ENCODE results near the gene CSF1R. TPM values are rescaled to one million over a fixed set of nuclear protein-coding genes. Genes with fewer than 3 reads are reported as not detected.

The CSF1R gene
- total and polyA plus RNA-seq, 4 donors, result 5.4 to 46.2 (median 22.1) TPM

DNA sequence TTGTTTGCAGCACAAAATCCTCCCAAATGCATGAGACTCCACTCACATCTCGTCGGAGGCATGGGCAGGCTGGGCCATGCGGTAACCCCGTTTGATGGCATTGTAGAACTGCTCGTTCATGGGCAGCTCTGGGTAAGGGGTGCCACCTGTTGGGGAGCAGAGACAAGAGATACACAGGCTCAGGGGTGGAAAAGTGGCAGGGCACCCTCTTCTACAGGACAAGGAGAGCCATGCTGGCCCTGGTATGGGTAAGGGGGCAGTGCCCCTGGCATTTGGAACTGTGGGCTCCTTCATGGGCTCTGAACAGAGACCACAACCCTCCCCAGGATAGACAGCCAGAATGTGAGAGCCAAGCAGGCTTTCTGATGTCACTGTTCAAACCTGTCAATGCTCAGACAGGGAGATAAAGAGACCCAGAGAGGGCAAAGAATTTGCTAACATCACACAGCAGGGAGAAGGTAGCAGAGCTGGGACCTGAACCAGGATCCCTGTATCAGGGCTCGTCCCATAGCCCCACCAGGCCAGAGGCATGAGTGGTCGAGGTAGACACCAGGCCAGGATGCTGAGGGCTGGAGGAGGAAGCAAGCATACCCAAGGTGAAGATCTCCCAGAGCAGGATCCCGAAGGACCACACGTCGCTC lies 33.2 kb upstream of the CSF1R start:
- no peak overlapping the region for H3K9ac ChIP-seq (ENCODE audit: low read depth in 1 of 2, low read length in 2 of 2)
- no peaks in the 10 kb centered on the region for H3K27me3 ChIP-seq (ENCODE audit: control insufficient read depth in 4 of 4, insufficient read depth in 4 of 4, low read length in 3 of 4)
- no peak overlapping the region for H3K27ac ChIP-seq (ENCODE audit: low read depth in 1 of 2, low read length in 2 of 2)
- TF ChIP-seq FOXA1 (IDR thresholded peaks at IDR 0.05), result no peak
- TF ChIP-seq EGR1 (IDR thresholded peaks at IDR 0.05; ENCODE audit: low read depth in 2 of 2), result no peak
- TF ChIP-seq RXRA (IDR thresholded peaks at IDR 0.05), result no peak
- no peak for TF ChIP-seq JUND (IDR thresholded peaks at IDR 0.05)
- WGBS, result 89% methylated on average over 10 of the region's 10 CpGs
- no peaks in the 10 kb centered on the region for H3K9me3 ChIP-seq (ENCODE audit: control insufficient read depth in 4 of 4, low read length in 3 of 4)
- DNase-seq (ENCODE audit: low spot score), result no peak
- no peak overlapping the region for H3K4me3 ChIP-seq (ENCODE audit: low read depth in 1 of 3, low read length in 3 of 3)
- H3K4me1 ChIP-seq (ENCODE audit: control insufficient read depth in 4 of 4, insufficient read depth in 4 of 4, low read length in 3 of 4), result peaks cover 0 to 2% (median 0%) of the 10 kb centered on the region in 4 donors
- peaks cover 0 to 28% (median 2%) of the 10 kb centered on the region in 4 donors for H3K36me3 ChIP-seq (ENCODE audit: control insufficient read depth in 4 of 4, insufficient read depth in 3 of 4, low read depth in 1 of 4, low read length in 3 of 4)

DNA sequence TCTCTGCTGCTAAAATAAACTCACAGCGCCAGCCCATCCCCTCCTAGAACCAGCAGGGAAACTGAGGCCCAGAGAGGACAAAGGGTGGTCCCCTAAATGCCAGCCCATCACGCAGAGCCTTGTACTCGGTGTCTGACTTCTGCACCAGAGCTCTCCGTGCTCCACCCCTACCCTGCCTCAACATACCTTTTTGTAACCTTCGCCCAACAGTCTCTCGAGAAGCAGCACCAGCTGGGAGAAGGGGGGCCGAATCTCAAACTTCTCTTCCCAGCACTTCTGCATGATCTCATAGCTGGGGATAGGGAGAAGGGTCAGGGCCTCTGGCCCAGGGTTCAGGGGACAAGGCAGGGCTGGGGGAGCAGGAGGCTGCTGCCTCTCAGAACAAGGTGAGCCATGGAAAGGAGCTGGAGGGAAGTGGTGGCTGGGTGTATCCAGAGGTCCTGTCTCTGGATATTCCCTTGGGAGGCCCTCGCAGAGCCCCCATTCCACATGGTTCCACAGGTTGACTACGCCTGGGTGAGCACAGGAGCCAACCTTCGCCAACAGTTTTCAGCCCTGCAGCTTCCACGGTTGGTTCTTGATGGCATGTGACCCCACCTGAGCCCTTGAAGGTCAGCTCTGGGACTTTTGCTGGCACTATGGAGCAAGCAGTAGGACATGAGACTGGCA lies 32.3 kb upstream of the CSF1R start:
- WGBS, result 94% methylated on average over 11 of the region's 11 CpGs
- H3K36me3 ChIP-seq (ENCODE audit: control insufficient read depth in 4 of 4, insufficient read depth in 3 of 4, low read depth in 1 of 4, low read length in 3 of 4), result peaks cover 0 to 28% (median 3%) of the 10 kb centered on the region in 4 donors
- no peaks in the 10 kb centered on the region for H3K27me3 ChIP-seq (ENCODE audit: control insufficient read depth in 4 of 4, insufficient read depth in 4 of 4, low read length in 3 of 4)
- TF ChIP-seq, protein P1, sequence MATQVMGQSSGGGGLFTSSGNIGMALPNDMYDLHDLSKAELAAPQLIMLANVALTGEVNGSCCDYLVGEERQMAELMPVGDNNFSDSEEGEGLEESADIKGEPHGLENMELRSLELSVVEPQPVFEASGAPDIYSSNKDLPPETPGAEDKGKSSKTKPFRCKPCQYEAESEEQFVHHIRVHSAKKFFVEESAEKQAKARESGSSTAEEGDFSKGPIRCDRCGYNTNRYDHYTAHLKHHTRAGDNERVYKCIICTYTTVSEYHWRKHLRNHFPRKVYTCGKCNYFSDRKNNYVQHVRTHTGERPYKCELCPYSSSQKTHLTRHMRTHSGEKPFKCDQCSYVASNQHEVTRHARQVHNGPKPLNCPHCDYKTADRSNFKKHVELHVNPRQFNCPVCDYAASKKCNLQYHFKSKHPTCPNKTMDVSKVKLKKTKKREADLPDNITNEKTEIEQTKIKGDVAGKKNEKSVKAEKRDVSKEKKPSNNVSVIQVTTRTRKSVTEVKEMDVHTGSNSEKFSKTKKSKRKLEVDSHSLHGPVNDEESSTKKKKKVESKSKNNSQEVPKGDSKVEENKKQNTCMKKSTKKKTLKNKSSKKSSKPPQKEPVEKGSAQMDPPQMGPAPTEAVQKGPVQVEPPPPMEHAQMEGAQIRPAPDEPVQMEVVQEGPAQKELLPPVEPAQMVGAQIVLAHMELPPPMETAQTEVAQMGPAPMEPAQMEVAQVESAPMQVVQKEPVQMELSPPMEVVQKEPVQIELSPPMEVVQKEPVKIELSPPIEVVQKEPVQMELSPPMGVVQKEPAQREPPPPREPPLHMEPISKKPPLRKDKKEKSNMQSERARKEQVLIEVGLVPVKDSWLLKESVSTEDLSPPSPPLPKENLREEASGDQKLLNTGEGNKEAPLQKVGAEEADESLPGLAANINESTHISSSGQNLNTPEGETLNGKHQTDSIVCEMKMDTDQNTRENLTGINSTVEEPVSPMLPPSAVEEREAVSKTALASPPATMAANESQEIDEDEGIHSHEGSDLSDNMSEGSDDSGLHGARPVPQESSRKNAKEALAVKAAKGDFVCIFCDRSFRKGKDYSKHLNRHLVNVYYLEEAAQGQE (IDR thresholded peaks at IDR 0.05), result no peak
- no peak for TF ChIP-seq GABPA (IDR thresholded peaks at IDR 0.05 in 1 of 2, conservative IDR thresholded peaks at IDR 0.05 in 1 of 2)
- no peak for TF ChIP-seq RXRA (IDR thresholded peaks at IDR 0.05)
- TF ChIP-seq, protein P2, sequence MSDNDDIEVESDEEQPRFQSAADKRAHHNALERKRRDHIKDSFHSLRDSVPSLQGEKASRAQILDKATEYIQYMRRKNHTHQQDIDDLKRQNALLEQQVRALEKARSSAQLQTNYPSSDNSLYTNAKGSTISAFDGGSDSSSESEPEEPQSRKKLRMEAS (IDR thresholded peaks at IDR 0.05), result no peak
- no peak for TF ChIP-seq TAF1 (conservative IDR thresholded peaks at IDR 0.05)
- TF ChIP-seq YY1 (IDR thresholded peaks at IDR 0.05), result no peak
- no peak for TF ChIP-seq FOXA2 (IDR thresholded peaks at IDR 0.05)
- TF ChIP-seq, protein P3, sequence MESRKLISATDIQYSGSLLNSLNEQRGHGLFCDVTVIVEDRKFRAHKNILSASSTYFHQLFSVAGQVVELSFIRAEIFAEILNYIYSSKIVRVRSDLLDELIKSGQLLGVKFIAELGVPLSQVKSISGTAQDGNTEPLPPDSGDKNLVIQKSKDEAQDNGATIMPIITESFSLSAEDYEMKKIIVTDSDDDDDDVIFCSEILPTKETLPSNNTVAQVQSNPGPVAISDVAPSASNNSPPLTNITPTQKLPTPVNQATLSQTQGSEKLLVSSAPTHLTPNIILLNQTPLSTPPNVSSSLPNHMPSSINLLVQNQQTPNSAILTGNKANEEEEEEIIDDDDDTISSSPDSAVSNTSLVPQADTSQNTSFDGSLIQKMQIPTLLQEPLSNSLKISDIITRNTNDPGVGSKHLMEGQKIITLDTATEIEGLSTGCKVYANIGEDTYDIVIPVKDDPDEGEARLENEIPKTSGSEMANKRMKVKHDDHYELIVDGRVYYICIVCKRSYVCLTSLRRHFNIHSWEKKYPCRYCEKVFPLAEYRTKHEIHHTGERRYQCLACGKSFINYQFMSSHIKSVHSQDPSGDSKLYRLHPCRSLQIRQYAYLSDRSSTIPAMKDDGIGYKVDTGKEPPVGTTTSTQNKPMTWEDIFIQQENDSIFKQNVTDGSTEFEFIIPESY (IDR thresholded peaks at IDR 0.05), result no peak
- TF ChIP-seq FOXA1 (IDR thresholded peaks at IDR 0.05), result no peak
- DNase-seq (ENCODE audit: low spot score), result no peak
- no peaks in the 10 kb centered on the region for H3K4me1 ChIP-seq (ENCODE audit: control insufficient read depth in 4 of 4, insufficient read depth in 4 of 4, low read length in 3 of 4)
- no peaks in the 10 kb centered on the region for H3K9me3 ChIP-seq (ENCODE audit: control insufficient read depth in 4 of 4, low read length in 3 of 4)
- H3K27ac ChIP-seq (ENCODE audit: low read depth in 1 of 2, low read length in 2 of 2), result no peak overlapping the region
- H3K4me3 ChIP-seq (ENCODE audit: low read depth in 1 of 3, low read length in 3 of 3), result no peak overlapping the region
- H3K9ac ChIP-seq (ENCODE audit: low read depth in 1 of 2, low read length in 2 of 2), result no peak overlapping the region
